A673 (cell line): Measurements from ENCODE around the gene CASP1. TPM values are rescaled to one million over a fixed set of nuclear protein-coding genes. Genes with fewer than 3 reads are reported as not detected.
"Not testable (repeated sequence)": the region's sequence is repeated elsewhere in the genome, so short reads cannot be mapped to it uniquely, and the experiment has no call there.

Experiments
- BruUV-seq: library from RNA; stranded (reverse); fragments of 400-500 nt; replicated peaks from 2 replicates; lab custom pipeline; 2021; lab: Mats Ljungman, UMichigan
- CTCF ChIA-PET: fragments of 300-600 bp; sonication (Branson Sonifier 250); formaldehyde crosslinking; loops from one replicate; lab custom pipeline; 2022; ENCODE audit warnings: antibody characterized with exemption; lab: Charles Lee
- POLR2A ChIA-PET: fragments of 300-600 bp; sonication (Branson Sonifier 250); formaldehyde crosslinking; loops from one replicate; lab custom pipeline; 2022; ENCODE audit warnings: antibody characterized with exemption; ENCODE audit not compliant: low non-redundant PET; lab: Charles Lee
- DNase-seq: peaks from one replicate; pipeline ENCODE4 v3.0.0-alpha.2; 2015; ENCODE audit warnings: low spot score
- H3K27ac ChIP-seq: fragments of 200-600 bp; sonication (generic); 2 replicates; pipeline ENCODE4 v1.5.1; 2016; ENCODE audit warnings: mixed run types, low read depth, mild to moderate bottlenecking, mixed read lengths, antibody characterized with exemption, low read length; ENCODE audit not compliant: poor library complexity, severe bottlenecking
- H3K27me3 ChIP-seq: fragments of 200-600 bp; sonication (generic); replicated peaks from 2 replicates; pipeline ENCODE4 v1.6.1; 2017; ENCODE audit warnings: mixed run types, low read depth, mild to moderate bottlenecking, mixed read lengths, antibody characterized with exemption, low read length; ENCODE audit not compliant: insufficient read depth, poor library complexity
- H3K36me3 ChIP-seq: fragments of 200-600 bp; sonication (generic); 2 replicates; pipeline ENCODE4 v1.6.1; 2016; ENCODE audit warnings: mixed run types, mild to moderate bottlenecking, mixed read lengths, antibody characterized with exemption, low read length; ENCODE audit not compliant: insufficient read depth, poor library complexity, severe bottlenecking
- H3K4me1 ChIP-seq: fragments of 200-600 bp; sonication (generic); 2 replicates; pipeline ENCODE4 v1.6.1; 2017; ENCODE audit warnings: mixed run types, mild to moderate bottlenecking, mixed read lengths, antibody characterized with exemption, low read length; ENCODE audit not compliant: insufficient read depth, poor library complexity, severe bottlenecking
- H3K4me3 ChIP-seq: fragments of 200-600 bp; sonication (generic); 2 replicates; pipeline ENCODE4 v1.5.1; 2016; ENCODE audit warnings: low read depth, mixed run types, mild to moderate bottlenecking, mixed read lengths, low read length; ENCODE audit not compliant: poor library complexity, severe bottlenecking
- H3K9me3 ChIP-seq: fragments of 200-600 bp; sonication (generic); 2 replicates; pipeline ENCODE4 v1.6.1; 2016; ENCODE audit warnings: mixed run types, low read depth, mild to moderate bottlenecking, mixed read lengths, antibody characterized with exemption, low read length; ENCODE audit not compliant: poor library complexity, severe bottlenecking
- EZH2 ChIP-seq: fragments of 200-600 bp; sonication (generic); IDR thresholded peaks from 2 replicates; pipeline ENCODE4 v1.6.1; 2017; ENCODE audit warnings: borderline replicate concordance, low read depth, mild to moderate bottlenecking, mixed read lengths, antibody characterized with exemption, low read length; ENCODE audit not compliant: poor library complexity, severe bottlenecking
- intact Hi-C: fragments of 100-400 bp; cut with micrococcal nuclease; formaldehyde crosslinking; loops from one replicate; pipeline ENCODE4 v1.10.0; 2022; ENCODE audit not compliant: unreplicated experiment
- total RNA-seq: library from RNA; stranded (reverse); gene quantifications from 2 replicates; pipeline ENCODE4 v1.2.3, GENCODE V29; 2021
- TF ChIP-seq, protein P1 (sequence below): fragments of 300-800, 200-600 bp; sonication (generic); conservative IDR thresholded peaks from 2 replicates; pipeline ENCODE4 v1.5.1; 2017; ENCODE audit warnings: low read depth, mild to moderate bottlenecking, antibody characterized with exemption, low read length, moderate library complexity, mixed read lengths

The CASP1 gene
- total RNA-seq, 1 experiment from 2014 or later, result 9.3 TPM

- no peak for DNase-seq
- Histone ChIP-seq H3K4me3 (no peak overlapping the region), H3K36me3 (no peaks in the 10 kb centered on the region), H3K9me3 (no peaks in the 10 kb centered on the region), H3K27ac (no peak overlapping the region), H3K4me1 (peaks cover 15% of the 10 kb centered on the region), H3K27me3 (no peaks in the 10 kb centered on the region)
- POLR2A ChIA-PET, result no interaction called here
- intact Hi-C loops, result no loop called here
- no TSS peak for BruUV-seq
- TF ChIP-seq EZH2, result no peak
- TF ChIP-seq, protein P1, sequence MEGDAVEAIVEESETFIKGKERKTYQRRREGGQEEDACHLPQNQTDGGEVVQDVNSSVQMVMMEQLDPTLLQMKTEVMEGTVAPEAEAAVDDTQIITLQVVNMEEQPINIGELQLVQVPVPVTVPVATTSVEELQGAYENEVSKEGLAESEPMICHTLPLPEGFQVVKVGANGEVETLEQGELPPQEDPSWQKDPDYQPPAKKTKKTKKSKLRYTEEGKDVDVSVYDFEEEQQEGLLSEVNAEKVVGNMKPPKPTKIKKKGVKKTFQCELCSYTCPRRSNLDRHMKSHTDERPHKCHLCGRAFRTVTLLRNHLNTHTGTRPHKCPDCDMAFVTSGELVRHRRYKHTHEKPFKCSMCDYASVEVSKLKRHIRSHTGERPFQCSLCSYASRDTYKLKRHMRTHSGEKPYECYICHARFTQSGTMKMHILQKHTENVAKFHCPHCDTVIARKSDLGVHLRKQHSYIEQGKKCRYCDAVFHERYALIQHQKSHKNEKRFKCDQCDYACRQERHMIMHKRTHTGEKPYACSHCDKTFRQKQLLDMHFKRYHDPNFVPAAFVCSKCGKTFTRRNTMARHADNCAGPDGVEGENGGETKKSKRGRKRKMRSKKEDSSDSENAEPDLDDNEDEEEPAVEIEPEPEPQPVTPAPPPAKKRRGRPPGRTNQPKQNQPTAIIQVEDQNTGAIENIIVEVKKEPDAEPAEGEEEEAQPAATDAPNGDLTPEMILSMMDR, result no peak
- CTCF ChIA-PET, result no interaction called here
Observed at GRCh38 chr11:105042178-105042577, 7.2 kb upstream of the CASP1 start.

DNA sequence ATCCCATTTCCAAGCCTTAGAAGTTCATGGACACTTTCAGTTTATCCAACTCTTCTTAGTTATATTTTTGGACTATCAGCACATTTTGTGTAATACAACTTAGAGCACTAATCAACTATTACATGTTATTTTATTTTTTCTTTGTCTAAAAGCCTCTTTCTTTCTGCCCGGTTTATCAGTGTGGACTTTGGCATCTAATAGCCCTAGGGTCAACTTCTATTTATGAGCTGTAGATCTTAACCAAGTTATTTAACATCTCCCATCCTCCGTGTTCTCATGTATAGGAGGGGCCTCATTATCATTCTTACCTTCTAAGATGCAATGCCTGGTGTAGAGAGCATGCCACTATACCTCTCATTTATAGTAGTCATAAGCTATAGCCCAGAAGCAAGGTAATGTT is 5.8 kb upstream of the CASP1 start:
- no peak overlapping the region for H3K27ac ChIP-seq
- DNase-seq, result no peak
- H3K4me3 ChIP-seq, result no peak overlapping the region
- ChIA-PET POLR2A (no interaction called here), CTCF (no interaction called here)
- H3K27me3 ChIP-seq, result no peaks in the 10 kb centered on the region
- H3K4me1 ChIP-seq, result peaks cover 13% of the 10 kb centered on the region
- TF ChIP-seq, protein P1, result no peak
- TF ChIP-seq EZH2, result no peak
- intact Hi-C loops, result no loop called here
- H3K36me3 ChIP-seq, result no peaks in the 10 kb centered on the region
- no peaks in the 10 kb centered on the region for H3K9me3 ChIP-seq
- no TSS peak for BruUV-seq

- intact Hi-C loops, H3K9me3 ChIP-seq, H3K27me3 ChIP-seq, BruUV-seq, H3K36me3 ChIP-seq, POLR2A ChIA-PET, CTCF ChIA-PET, DNase-seq, H3K27ac ChIP-seq: not testable (repeated sequence)
- peak overlapping the region; percentile 24 for H3K4me3 ChIP-seq
- peaks cover 12% of the 10 kb centered on the region for H3K4me1 ChIP-seq
Observed at GRCh38 chr11:105034388-105034787, 556 bp downstream of the CASP1 start.

DNA sequence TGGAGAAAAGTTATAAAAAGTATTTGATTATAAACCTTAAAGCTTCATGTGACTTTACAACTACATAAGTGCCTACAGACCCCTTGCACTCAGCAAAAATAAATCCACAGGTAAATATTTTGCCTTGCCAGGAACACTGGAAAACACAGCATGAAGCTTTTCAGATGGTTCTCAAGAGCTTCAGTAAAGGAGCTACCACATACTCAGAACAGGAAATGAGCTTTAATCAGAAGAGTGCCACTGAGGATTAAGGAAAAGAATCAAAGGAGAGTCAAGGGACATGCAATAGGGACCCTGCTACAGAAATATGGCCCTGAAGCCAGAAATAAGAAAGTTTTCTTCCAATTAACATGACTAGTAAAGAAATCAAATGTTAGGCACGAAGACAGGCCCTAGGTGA is 1.2 kb downstream of the CASP1 start:
- intact Hi-C loops, result no loop called here
- POLR2A ChIA-PET, result no interaction called here
- Histone ChIP-seq H3K4me3 (no peak overlapping the region), H3K4me1 (peaks cover 12% of the 10 kb centered on the region), H3K27ac (no peak overlapping the region), H3K36me3 (no peaks in the 10 kb centered on the region), H3K9me3 (no peaks in the 10 kb centered on the region), H3K27me3 (no peaks in the 10 kb centered on the region)
- BruUV-seq, result no TSS peak
- TF ChIP-seq, protein P1, result no peak
- no peak for TF ChIP-seq EZH2
- DNase-seq, result peak; percentile 70
- CTCF ChIA-PET, result no interaction called here
